Stimulated activated CD8-positive, alpha-beta memory T cell treated with anti-CD3 and anti-CD28 coated beads, Interleukin-12 subunit alpha, Interleukin-12 subunit beta, amount 100 ng/mL, for 24 hours (primary cell): ENCODE results near the gene REEP3.

Experiments
- DNase-seq: peaks from one replicate; pipeline ENCODE4 v3.0.0-alpha.2; 2020; ENCODE audit errors: extremely low read depth

The REEP3 gene

DNA sequence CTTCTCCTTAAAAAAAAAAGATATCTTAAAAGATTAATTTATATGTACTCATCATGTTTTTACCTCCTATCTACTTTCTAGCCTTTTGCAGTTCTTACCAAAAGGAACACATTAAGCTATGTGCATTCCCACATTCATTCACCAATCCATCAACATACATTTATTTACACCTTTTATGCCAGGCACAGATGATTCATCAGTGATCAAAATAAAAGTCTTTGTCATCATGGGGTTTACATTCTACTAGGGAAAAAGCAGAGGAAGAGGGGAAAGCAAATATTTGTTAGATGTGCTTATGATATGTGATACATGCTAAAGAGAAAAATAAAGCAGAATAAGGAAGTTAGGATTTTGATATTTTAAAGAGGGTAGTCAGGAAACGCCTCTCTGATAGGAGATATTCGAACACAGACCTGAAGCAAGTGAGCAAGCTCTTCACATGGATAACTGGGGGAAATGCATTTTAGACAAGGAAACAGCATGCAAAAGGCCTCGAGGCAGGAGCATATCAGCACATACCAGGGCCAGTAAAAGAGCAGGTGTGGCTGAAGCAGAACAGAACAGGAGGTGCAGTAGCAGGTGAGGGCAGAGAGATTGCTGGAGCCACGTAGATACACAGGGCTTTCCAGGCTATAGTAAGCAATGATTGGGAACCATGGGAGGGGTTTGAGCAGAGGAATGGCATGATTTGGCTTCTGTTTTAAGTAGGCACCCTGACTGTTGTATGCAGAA is 67.4 kb downstream of the REEP3 start:
- DNase-seq, result no peak

DNA sequence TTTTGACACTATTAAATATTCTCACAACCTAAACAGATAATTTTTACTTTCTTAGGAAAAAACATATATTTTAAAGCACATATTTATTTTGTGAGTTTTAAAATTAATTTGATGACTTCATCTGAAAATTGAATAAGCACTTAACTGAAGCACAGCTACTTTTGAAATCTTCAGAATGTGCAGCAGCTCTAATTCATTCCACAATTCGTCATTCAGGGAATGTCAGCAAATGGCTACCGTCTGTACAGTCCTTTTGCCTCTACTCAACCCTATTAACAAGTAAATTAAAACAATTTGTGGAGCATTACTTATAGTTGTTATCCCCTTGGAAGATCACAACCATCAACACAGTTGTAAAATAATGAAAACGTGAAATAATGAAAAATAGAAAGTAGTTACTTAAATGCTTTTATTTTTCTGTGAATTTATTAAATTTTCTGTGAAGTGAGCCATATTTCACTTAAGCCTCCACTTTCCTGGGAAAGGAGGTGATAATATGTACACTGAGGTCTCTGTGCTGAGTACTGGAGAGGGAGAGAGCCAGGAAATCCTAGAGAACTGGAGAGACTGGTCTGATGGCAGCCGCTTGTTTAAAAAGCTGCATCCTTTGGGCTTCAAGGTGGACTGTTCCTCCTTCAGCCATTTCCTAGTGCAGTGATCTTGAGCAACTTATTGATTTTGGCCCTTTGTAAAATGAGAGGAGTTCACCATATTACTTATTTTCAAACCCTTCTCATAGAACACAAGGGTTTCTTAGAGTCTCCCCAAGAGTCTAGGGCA is 70.6 kb downstream of the REEP3 start:
- DNase-seq, result no peak

DNA sequence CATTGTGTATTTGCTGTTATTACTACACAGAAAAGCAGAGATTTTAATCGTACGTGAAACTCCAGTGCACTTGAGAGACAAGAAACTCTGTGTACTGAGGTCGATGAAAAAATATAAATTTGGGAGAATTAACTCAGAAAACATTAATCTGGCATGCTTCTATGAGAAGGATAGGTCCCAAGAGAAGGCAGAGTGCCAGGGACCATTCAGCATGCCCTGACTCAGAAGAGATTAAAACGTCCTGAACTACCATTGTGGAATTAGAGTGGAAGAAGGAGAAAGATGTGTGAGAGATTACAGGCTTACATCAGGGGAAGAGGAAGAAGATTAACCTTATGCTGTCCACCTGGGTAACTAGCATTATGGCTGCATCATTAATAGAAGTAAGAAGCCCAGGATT is 72.4 kb downstream of the REEP3 start:
- no peak for DNase-seq

DNA sequence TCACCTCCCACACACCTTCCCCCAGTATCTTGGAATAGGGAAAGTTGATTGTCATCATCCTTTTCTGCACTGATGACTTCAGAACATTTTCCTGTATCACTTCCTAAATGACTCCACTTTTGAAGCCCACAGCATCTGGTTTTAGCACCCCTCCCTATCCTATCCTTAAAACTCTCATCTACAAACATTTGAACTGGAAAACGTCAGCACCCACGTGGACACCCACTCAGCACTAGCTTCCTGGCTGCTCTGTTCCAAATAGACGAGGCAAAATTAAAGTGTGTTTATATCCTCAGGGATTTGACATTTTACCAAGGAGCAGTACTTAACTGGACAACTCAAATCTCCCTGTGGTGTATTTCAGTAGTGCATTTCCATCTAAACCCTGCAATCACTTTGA is 73.9 kb downstream of the REEP3 start:
- DNase-seq, result no peak

DNA sequence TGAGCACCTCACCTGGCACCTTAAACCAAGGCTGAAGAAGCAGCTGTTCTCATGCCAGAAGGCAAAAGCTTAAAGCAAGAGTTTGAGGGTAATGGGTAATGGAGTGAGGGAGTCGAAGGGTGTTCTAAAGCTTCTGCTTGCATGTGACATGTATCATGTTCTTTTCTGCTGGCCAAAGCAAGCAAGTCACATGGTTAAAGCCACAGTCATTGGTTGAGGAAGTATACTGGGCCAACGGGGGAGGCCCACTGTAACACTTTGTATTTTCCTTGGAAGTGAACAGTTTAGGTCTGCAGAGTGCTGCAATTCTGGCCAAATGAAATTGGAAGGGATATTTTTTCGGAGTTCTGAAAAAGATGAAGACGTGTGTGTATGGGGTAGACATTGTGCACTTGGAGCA is 75.7 kb downstream of the REEP3 start:
- no peak for DNase-seq

DNA sequence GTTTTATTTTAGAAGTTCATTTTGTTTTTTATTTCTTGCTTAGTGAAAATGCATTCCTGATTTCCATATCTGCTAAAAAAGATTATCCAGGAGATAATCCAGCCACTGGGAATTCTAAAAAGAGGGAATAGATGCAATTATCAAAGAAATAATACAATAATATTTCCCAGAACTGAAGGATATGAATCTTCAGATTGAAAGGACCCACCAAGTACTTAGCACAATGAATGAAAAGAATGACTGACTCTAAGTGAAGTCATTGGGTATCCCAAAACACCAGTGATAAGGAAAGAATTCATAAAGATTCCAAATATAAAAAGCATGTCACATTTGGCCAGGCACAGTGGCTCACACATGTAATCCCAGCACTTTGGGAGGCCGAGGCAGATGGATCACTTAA is 79.3 kb downstream of the REEP3 start:
- DNase-seq, result no peak

DNA sequence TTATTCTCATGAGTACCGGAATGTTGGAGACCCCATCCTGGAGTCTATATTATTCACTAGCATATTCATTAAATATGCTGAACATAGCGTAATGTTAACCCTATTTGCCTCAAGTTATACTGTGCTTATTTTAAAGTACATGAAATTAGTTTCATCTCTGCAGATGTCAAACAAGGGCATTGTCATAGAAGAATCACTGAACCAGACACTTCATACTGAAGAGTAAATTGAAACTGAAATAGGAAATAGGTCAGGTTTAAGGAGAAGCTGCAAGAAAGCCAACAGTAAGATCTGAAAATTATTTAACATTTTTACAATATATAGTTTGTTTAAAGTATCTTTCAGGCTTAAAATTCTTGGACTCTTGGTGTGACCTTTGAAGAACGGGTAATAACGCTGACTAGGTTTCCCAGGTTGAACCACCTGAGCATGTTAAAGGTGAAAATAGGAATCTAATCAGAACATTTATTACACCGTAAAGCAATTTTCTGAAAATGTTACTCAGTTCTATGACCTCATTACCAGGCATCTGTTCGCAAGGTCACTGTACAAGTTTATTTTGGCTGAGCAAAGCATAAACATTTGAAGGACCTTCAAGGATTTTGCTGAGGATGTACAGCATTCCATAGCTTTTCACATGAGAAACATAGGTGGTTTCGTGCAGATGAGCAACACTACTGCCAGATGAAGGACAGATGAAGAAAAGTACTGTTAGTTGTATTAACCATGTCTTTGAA is 82.7 kb downstream of the REEP3 start:
- DNase-seq, result no peak

DNA sequence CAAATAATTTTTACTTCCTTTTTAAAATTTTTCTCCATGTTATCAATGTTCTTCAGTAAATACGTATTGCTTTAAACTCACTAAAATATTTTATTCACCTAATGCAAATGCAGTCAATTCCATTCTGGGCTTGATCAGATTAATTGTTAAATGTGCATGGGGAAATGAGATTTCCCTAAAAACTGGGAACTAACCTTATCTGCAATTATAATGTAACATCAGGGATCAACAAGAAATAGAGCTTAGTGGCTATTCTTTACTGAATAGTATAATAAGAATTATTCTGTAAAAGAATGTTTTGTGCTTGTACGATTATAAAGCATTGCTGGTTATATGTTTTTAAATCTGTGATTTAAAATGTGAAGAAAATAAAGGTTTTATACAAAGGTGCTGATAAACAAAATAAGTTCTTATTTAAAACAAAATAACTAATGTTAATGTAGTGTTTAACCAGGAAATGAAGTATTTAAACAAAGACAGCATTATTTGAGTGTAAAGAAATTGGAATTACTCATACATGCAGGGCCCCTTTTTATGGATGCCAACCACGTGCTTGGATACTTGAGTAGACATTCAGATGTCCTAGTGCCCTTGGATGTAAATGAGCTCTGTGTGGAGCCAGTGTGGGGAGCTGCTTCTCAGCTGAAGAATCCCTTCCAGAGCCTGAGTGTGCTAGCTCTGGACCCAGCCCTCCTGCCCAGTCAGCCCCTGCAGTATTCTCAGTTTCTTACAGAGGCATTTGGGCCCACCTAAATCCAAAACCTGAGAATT is 84.2 kb downstream of the REEP3 start:
- DNase-seq, result no peak

DNA sequence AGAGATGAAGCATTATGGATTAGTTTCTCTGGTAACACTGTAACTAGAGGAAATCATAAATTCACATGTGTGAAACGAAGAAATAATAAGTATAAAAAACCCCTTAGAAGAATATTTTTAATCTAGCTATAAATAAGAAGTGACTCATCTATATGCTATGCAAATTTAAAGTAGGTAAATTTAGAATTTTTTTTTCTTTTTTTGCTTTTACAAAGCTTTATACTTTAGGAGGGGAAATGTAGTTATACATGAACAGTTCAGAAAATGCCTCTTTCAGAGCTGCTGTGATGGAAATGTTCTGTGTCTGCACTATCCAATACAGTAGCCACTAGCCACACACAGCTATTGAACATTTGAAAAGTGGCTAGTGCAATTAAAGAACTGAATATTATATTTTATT is 87.3 kb downstream of the REEP3 start:
- DNase-seq, result no peak

DNA sequence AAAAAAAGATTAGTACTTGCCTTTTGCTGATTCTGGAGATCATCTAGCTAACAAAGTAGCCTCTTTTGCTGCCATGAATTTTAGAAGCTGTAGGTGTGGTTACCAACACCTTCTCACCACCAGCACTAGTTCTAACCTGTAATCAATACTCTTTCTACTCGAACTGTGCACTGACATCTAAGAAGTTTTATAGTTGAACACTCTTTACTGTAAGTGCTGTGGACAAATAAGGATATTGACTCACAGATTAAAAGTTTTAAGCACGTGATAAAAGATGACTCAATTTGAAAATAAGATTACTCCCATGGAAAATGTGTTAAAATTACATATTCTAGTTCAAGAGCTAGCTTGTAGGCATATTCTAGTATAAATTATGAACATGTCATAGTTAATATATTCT is 89.9 kb downstream of the REEP3 start:
- DNase-seq, result no peak

DNA sequence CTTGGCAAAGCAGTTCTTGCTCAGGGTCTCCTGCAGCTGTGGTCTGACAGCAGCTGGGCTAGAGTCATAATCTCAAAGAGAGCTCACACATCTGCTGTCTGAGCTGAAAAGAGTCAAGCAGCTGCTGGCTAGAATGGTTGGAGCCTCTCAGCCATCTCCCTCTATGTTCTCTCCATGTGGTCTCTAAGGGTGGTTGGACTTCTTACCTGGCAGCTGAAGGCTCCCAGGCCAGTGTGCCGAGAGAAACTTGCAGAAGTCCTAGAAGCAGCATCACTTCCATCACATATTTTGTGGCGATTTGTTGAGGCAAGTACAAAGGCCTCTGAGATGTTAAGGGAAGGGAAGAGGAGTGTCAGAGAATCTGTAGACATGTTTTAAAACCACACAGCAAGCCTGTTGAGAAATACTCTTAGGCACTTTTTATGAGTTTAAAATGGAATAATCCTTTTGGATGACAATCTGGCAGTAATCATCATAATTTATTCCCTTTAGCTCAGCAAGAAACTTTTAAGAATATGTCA is 93.2 kb downstream of the REEP3 start:
- DNase-seq, result no peak

DNA sequence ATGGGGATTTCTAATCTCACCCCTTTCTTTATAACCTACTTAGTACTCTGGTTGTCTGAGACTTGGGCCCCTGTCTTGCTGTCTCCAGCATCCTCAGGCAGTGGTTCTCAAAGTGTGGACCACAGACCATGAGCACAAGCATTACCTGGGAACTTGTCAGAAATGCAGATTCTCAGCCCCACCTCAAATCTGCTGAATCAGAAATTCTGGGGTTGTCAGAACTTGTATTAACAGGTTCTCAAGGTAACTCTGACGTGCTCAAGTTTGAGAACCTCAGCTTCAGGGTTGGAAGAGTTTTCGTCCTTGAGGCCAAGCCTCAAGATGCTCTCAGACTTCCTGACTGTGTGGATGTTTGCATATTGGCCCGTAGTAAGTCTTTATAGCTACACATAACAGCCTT is 97.4 kb downstream of the REEP3 start:
- no peak for DNase-seq

DNA sequence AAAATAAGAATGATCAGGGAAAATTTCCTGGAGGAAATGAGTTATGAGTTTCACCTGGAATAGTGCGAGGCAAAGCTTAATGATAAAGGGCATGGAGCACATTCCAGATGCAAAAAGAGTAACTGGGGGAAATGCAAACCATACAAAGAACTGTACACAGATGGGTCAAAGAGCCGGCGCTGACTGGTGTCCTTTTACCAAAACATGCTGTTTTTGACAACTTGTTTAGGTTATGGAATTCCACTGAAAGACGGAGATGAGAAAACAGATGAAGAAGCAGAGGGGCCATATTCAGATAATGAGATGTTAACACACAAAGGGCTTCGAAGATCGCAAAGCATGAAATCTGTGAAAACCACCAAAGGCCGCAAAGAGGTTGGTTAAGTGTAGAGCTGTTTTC is 98.2 kb downstream of the REEP3 start:
- no peak for DNase-seq

DNA sequence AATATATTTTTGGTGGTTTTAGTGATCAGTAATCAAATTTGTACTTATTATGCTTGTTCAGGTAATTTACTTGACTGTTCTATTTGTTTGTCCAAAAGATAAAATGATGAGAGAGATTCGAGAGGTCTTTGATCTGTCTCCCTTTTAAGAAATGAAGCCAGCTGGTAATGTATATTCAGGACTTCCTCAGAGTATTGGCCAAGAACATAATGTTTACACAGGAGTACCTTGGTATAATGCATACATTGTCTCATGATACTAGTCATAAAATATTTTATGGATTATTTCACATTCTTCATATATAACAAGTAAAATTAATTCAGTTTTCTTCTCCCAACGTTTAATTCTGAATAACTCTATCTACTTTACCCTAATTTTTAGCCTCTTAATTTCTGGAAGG is 100.9 kb downstream of the REEP3 start:
- DNase-seq, result no peak

DNA sequence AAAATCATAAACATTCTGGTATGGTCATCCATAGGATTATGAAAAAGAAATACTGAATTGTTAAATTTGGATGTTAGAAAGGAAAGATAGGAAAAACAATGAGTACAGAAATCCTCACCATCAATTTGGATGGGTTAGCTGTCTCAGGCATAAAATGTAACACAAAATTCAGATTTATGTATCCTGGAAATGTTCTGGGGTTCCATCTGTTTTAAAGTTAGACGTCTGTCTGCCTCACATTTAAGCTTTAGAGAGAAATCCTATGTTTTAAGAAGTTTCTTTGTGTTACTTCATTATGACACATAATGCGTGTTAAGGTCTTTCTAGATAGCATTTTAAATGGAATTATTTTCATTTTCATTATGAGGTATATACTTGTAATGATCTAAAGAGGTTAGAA is 103.5 kb downstream of the REEP3 start:
- no peak for DNase-seq

DNA sequence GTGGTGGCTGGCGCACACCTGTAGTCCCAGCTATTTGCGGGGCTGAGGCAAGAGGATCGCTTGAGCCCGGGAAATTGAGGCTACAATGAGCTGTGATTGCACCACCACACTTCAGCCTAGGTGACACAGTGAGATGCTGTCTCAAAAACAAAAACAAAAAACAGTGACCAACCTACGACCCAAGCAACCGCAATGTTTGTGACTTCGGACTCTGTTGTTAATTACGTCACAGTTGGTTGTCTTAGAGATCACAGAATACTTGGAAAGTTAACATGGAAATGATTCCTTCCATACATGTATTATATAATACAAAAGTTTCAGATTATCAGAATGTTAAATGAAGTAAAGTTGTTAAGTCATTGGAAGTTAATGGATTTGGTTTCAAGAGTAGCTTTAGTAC is 106.2 kb downstream of the REEP3 start:
- no peak for DNase-seq

DNA sequence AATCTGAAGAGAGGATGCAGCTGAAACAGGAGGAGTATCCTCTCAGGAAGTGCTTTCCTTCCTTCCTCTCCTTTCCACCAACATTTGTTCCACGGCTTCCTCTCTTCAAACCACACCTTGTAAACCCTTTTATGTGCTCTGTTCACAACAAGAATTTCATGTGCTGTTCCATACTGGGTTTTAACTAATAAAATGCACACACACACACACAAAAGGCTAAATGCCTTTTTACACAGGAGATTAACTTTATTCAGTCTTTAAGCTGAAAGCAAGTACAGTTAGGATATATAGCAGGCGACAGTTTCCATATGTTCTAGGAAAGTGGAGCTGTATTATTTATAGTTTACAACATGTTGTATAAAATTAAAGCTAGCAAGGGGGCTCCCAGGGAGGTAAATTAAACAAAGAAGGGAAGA is 106.7 kb downstream of the REEP3 start:
- no peak for DNase-seq

DNA sequence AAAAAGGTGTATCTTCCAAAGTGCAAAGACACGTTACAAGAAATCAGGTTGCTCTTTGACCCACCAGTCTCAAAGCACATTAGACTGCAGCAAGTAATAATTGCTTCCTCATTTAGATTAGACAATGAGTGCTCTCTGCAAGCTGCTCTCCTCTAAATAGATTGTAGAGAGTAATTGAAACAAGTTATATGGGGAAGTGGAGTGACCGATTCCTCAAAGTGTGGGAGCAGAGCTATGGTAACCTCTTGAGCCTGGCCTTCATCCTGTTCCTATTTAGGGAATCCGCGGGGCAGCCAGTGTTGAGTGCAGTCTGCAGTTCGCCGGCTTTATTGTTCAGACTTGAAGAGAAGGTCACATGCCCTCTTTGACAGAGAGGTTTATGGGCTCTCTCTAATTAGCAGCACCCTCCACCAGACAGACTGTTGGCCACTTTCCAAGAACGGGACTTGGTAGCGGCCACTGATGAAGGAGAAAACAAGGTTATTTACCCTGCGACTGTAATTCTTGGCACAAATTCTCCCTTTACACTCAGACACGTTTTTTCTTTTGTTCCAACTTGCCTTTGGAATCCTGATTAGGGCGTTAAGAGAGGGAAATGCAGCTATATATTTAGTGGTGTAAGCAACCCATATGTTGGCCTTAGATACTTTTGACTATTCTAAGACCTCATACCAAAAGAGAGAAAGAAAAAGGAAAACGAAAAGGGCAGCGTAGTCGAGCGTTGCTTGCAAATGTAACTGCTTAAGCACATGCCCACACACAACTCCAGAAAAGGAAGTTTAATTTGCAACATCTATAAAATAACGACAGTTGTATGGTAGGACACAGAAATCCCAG is 107.5 kb downstream of the REEP3 start:
- DNase-seq, result no peak

DNA sequence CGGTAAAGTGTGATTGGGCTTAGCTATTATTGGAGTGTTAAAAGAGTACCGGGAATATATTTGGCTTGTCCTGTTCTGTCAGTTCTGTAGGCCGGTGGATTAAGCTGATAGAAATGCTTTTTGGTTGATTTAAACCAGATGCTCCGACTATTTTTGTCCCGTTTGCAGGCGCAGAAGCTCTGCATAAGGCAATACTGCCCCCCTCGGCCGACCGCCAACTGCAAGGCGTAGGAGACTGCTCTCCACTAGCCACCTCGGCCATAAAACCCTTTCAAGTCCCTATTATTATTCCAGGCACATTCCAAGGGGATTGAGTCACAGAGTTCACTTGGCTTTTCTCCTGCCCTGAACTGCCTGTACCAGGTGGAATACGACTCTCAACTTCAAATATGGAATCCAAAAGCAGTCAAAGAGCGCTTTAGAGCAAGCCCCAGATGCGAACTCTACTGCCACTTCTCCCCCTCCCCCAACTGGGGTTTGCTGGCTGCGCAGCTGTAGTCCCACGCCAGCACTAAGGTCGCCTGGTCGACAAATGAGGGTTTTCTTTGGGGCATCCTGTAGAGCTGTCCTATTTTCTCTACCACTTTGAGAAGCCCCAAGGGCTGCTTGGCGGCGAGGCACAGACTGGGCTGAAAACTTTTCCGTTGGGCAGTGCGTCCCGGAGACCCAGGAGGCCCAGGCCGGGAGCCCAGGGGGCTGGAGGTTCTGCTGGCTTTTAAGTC is 108.3 kb downstream of the REEP3 start:
- peak; percentile 53 for DNase-seq
